NCI-H1436 treated with DMSO at 0.1 percent for 48 hours (cell line): ENCODE measurements around the gene RGS7.
"Not testable (repeated sequence)": the region's sequence is repeated elsewhere in the genome, so short reads cannot be mapped to it uniquely, and the experiment has no call there.

Source experiments
- DNase-seq: peaks from one replicate; lab custom pipeline; 2025; lab: John Stamatoyannopoulos, UW

RGS7 gene

GRCh38 chr1:241331328-241332036 is 25.5 kb downstream of the RGS7 start:
- no peak for DNase-seq

GRCh38 chr1:241330619-241331327 is 26.2 kb downstream of the RGS7 start:
- DNase-seq = no peak

- DNase-seq = no peak
These were observed 31.5 kb downstream of the RGS7 start for GRCh38 chr1:241325456-241325855.

GRCh38 chr1:241323514-241324195 is 33.4 kb downstream of the RGS7 start:
- DNase-seq = no peak

- DNase-seq = no peak
These were observed 39.3 kb downstream of the RGS7 start for GRCh38 chr1:241317676-241318075.

- DNase-seq = no peak
These were observed 40.6 kb downstream of the RGS7 start for GRCh38 chr1:241316372-241316771.

GRCh38 chr1:241311056-241311746 is 45.8 kb downstream of the RGS7 start:
- no peak for DNase-seq

- DNase-seq = no peak
These were observed 46.6 kb downstream of the RGS7 start for GRCh38 chr1:241310451-241310850.

- DNase-seq = no peak
These were observed 47.4 kb downstream of the RGS7 start for GRCh38 chr1:241309651-241310050.

- DNase-seq = no peak
These were observed 48.5 kb downstream of the RGS7 start for GRCh38 chr1:241308471-241308870.

- DNase-seq = no peak
These were observed 49.0 kb downstream of the RGS7 start for GRCh38 chr1:241308011-241308410.

- DNase-seq = no peak
These were observed 50.7 kb downstream of the RGS7 start for GRCh38 chr1:241306125-241306790.

- DNase-seq = not testable (repeated sequence)
These were observed 55.0 kb downstream of the RGS7 start for GRCh38 chr1:241302024-241302423.

- no peak for DNase-seq
These were observed 57.7 kb downstream of the RGS7 start for GRCh38 chr1:241299347-241299746.

GRCh38 chr1:241292973-241293372 is 64.0 kb downstream of the RGS7 start:
- no peak for DNase-seq

- DNase-seq = not testable (repeated sequence)
These were observed 65.5 kb downstream of the RGS7 start for GRCh38 chr1:241291548-241291947.

GRCh38 chr1:241286486-241286885 is 70.5 kb downstream of the RGS7 start:
- no peak for DNase-seq

- no peak for DNase-seq
These were observed 80.6 kb downstream of the RGS7 start for GRCh38 chr1:241276391-241276790.

- no peak for DNase-seq
These were observed 81.0 kb downstream of the RGS7 start for GRCh38 chr1:241275981-241276380.

GRCh38 chr1:241275226-241275625 is 81.8 kb downstream of the RGS7 start:
- no peak for DNase-seq

- DNase-seq = no peak
These were observed 82.3 kb downstream of the RGS7 start for GRCh38 chr1:241274693-241275092.

GRCh38 chr1:241272828-241273227 is 84.2 kb downstream of the RGS7 start:
- no peak for DNase-seq
